WTC11 (cell line): ENCODE results near the gene CYP4F22.

Source experiments
- ATF1 ChIP-seq: sonication (generic); formaldehyde crosslinking; IDR thresholded peaks from 2 replicates; pipeline ENCODE4 v1.8.1; 2023; ENCODE audit warnings: mild to moderate bottlenecking, moderate library complexity, missing genetic modification reagents
- CREB1 ChIP-seq: sonication (generic); formaldehyde crosslinking; IDR thresholded peaks from 2 replicates; pipeline ENCODE4 v1.8.0; 2023; ENCODE audit warnings: mild to moderate bottlenecking, missing genetic modification reagents
- CTCF ChIP-seq: fragments of 200-600 bp; IDR thresholded peaks from 2 replicates; pipeline ENCODE4 v1.8.0; 2022; ENCODE audit warnings: antibody characterized with exemption
- E2F5 ChIP-seq: sonication (generic); formaldehyde crosslinking; IDR thresholded peaks from 2 replicates; pipeline ENCODE4 v1.8.1; 2022; ENCODE audit warnings: mild to moderate bottlenecking, moderate library complexity, missing genetic modification reagents
- HMGXB4 ChIP-seq: sonication (generic); formaldehyde crosslinking; IDR thresholded peaks from 2 replicates; pipeline ENCODE4 v1.8.1; 2023; ENCODE audit warnings: mild to moderate bottlenecking, moderate library complexity, missing genetic modification reagents
- JUN ChIP-seq: sonication (generic); formaldehyde crosslinking; IDR thresholded peaks from 2 replicates; pipeline ENCODE4 v1.8.0; 2023; ENCODE audit warnings: mild to moderate bottlenecking, missing genetic modification reagents
- MAX ChIP-seq: sonication (generic); formaldehyde crosslinking; IDR thresholded peaks from 2 replicates; pipeline ENCODE4 v1.8.0; 2022; ENCODE audit warnings: mild to moderate bottlenecking, missing genetic modification reagents
- NFYB ChIP-seq: sonication (generic); formaldehyde crosslinking; conservative IDR thresholded peaks from 2 replicates; pipeline ENCODE4 v1.8.0; 2022; ENCODE audit warnings: low read depth, missing genetic modification reagents
- ZNF219 ChIP-seq: sonication (generic); formaldehyde crosslinking; IDR thresholded peaks from 2 replicates; pipeline ENCODE4 v1.8.0; 2023; ENCODE audit warnings: missing genetic modification reagents, mild to moderate bottlenecking, borderline replicate concordance
- ZNF512 ChIP-seq: sonication (generic); formaldehyde crosslinking; IDR thresholded peaks from 2 replicates; pipeline ENCODE4 v1.8.1; 2022; ENCODE audit warnings: missing genetic modification reagents, borderline replicate concordance

GRCh38 chr19:15487038-15487437 lies 21.3 kb upstream of the CYP4F22 start:
- TF ChIP-seq MAX (CRISPR knock-in tag) (no peak), CTCF (no peak), JUN (CRISPR knock-in tag) (no peak), ZNF512 (CRISPR knock-in tag) (no peak), ATF1 (CRISPR knock-in tag) (no peak), CREB1 (CRISPR knock-in tag) (no peak), ZNF219 (CRISPR knock-in tag) (no peak), NFYB (CRISPR knock-in tag) (no peak), E2F5 (CRISPR knock-in tag) (no peak), HMGXB4 (CRISPR knock-in tag) (no peak)
